Liver (tissue), 9 donors: ENCODE results near the gene CTDSP2. TPM values are rescaled to one million over a fixed set of nuclear protein-coding genes. Genes with fewer than 3 reads are reported as not detected.
"Not testable (repeated sequence)": the region's sequence is repeated elsewhere in the genome, so short reads cannot be mapped to it uniquely, and the experiment has no call there.

Source experiments
- DNase-seq: peaks from one replicate; pipeline ENCODE4 v3.0.0-alpha.2; 2017; ENCODE audit warnings: low spot score
- H3K27ac ChIP-seq, 2 donors: one replicate each; pipeline ENCODE4 v1.7.0; 2013; ENCODE audit warnings: inconsistent platforms in 2 of 2, low read length in 2 of 2, control low read depth in 1 of 2, low read depth in 1 of 2, mild to moderate bottlenecking in 1 of 2
- H3K27me3 ChIP-seq, 4 donors: one replicate each; pipeline versions ENCODE4 v1.6.1 to v1.7.0; 2013; ENCODE audit warnings: low read length in 3 of 4, inconsistent platforms in 1 of 4, mild to moderate bottlenecking in 1 of 4, moderate library complexity in 1 of 4; ENCODE audit not compliant: control insufficient read depth in 4 of 4, insufficient read depth in 4 of 4
- H3K36me3 ChIP-seq, 4 donors: one replicate each; pipeline versions ENCODE4 v1.6.1 to v1.7.0; 2013; ENCODE audit warnings: low read length in 3 of 4, mild to moderate bottlenecking in 3 of 4, low read depth in 1 of 4, moderate library complexity in 1 of 4; ENCODE audit not compliant: control insufficient read depth in 4 of 4, insufficient read depth in 3 of 4
- H3K4me1 ChIP-seq, 4 donors: one replicate each; pipeline versions ENCODE4 v1.6.1 to v1.7.0; 2013; ENCODE audit warnings: low read length in 3 of 4, mild to moderate bottlenecking in 3 of 4, moderate library complexity in 1 of 4; ENCODE audit not compliant: control insufficient read depth in 4 of 4, insufficient read depth in 4 of 4
- H3K4me3 ChIP-seq, 3 donors: one replicate each; pipeline versions ENCODE4 v1.6.1 to v1.7.0; 2013; ENCODE audit warnings: low read length in 3 of 3, control low read depth in 1 of 3, low read depth in 1 of 3, mild to moderate bottlenecking in 1 of 3
- H3K9ac ChIP-seq, 2 donors: one replicate each; pipeline ENCODE4 v1.7.0; 2013; ENCODE audit warnings: low read length in 2 of 2, mild to moderate bottlenecking in 2 of 2, moderate library complexity in 2 of 2, control low read depth in 1 of 2, low read depth in 1 of 2
- H3K9me3 ChIP-seq, 4 donors: one replicate each; pipeline versions ENCODE4 v1.6.1 to v1.7.0; 2013; ENCODE audit warnings: low read length in 3 of 4; ENCODE audit not compliant: control insufficient read depth in 4 of 4
- ATF3 ChIP-seq: IDR thresholded peaks from 2 replicates; pipeline ENCODE4 v1.6.1; 2016; ENCODE audit warnings: antibody characterized with exemption
- CTCF ChIP-seq: fragments of 150-350 bp; IDR thresholded peaks from 2 replicates; pipeline ENCODE4 v1.5.1; 2017; ENCODE audit warnings: improper control_type of control experiment, low read depth, low read length; ENCODE audit not compliant: missing input control
- FOXA1 ChIP-seq: IDR thresholded peaks from 2 replicates; pipeline ENCODE4 v1.6.1; 2016; ENCODE audit warnings: antibody characterized with exemption
- FOXA2 ChIP-seq: IDR thresholded peaks from 2 replicates; pipeline ENCODE4 v1.6.1; 2016; ENCODE audit warnings: antibody characterized with exemption
- GABPA ChIP-seq, 2 donors: IDR thresholded peaks in 1 of 2; conservative IDR thresholded peaks in 1 of 2; 2 replicates each; pipeline ENCODE4 v1.6.1; 2016; ENCODE audit warnings: antibody characterized with exemption in 2 of 2, mild to moderate bottlenecking in 1 of 2, moderate library complexity in 1 of 2
- HNF4G ChIP-seq: IDR thresholded peaks from 2 replicates; pipeline ENCODE4 v1.6.1; 2016; ENCODE audit warnings: antibody characterized with exemption
- NR2F2 ChIP-seq: IDR thresholded peaks from 2 replicates; pipeline ENCODE4 v1.6.1; 2016; ENCODE audit warnings: antibody characterized with exemption
- RAD21 ChIP-seq, 2 donors: IDR thresholded peaks; 2 replicates each; pipeline ENCODE4 v1.6.1; 2016; ENCODE audit warnings: antibody characterized with exemption in 2 of 2, mild to moderate bottlenecking in 2 of 2
- REST ChIP-seq: IDR thresholded peaks from 2 replicates; pipeline ENCODE4 v1.6.1; 2016; ENCODE audit warnings: antibody characterized with exemption, mild to moderate bottlenecking
- SP1 ChIP-seq: IDR thresholded peaks from 2 replicates; pipeline ENCODE4 v1.6.1; 2018; ENCODE audit warnings: antibody characterized with exemption, mild to moderate bottlenecking
- YY1 ChIP-seq: IDR thresholded peaks from 2 replicates; pipeline ENCODE4 v1.6.1; 2016; ENCODE audit warnings: antibody characterized with exemption, mild to moderate bottlenecking
- ZBTB33 ChIP-seq: IDR thresholded peaks from 2 replicates; pipeline ENCODE4 v1.6.1; 2016; ENCODE audit warnings: antibody characterized with exemption
- WGBS: extraction: QIAGEN DNeasy Blood & Tissue Kit; methylation state at CpG from one replicate; pipeline ENCODE4 v1.1.7; 2013; 5-methylcytosine and 5-hydroxymethylcytosine counted together
- polyA plus RNA-seq, 2 donors: library from polyadenylated mRNA; stranded (reverse) in 1 of 2; unstranded in 1 of 2; fragments of 200-250 nt in 1 of 2; fragments of >200 nt in 1 of 2; fragmentation: Nextera tagmentation in 1 of 2; extraction: Ambion mirVana in 1 of 2; gene quantifications; one replicate each; pipeline versions ENCODE4 v1.2.1 to v1.2.3, GENCODE V29; 2013 to 2015
- total RNA-seq, 2 donors: library from RNA; depleted of rRNA; stranded (reverse); fragments of >200 nt; gene quantifications; one replicate each; pipeline ENCODE4 v1.2.3, GENCODE V29; 2014
- donor health status: healthy.
- donor health status: healthy.
- donor health status: healthy.
- donor health status: healthy.
- donor health status: healthy.

Gene CTDSP2
- total and polyA plus RNA-seq, 4 donors, result 20.1 to 60.9 (median 43.7) TPM

GRCh38 chr12:57849447-57849846 is 2.9 kb upstream of the CTDSP2 start:
- 95% methylated on average over 3 of the region's 3 CpGs for WGBS
- H3K9ac ChIP-seq, H3K27ac ChIP-seq, H3K36me3 ChIP-seq, DNase-seq, H3K4me3 ChIP-seq, H3K9me3 ChIP-seq, H3K27me3 ChIP-seq: not testable (repeated sequence)
- peaks cover 6 to 17% (median 8%) of the 10 kb centered on the region in 4 donors for H3K4me1 ChIP-seq

- Histone ChIP-seq H3K27ac (no peak overlapping the region), H3K9ac (no peak overlapping the region), H3K27me3 (no peaks in the 10 kb centered on the region), H3K36me3 (no peaks in the 10 kb centered on the region), H3K4me3 (no peak overlapping the region), H3K9me3 (no peaks in the 10 kb centered on the region), H3K4me1 (peaks cover 9 to 21% (median 11%) of the 10 kb centered on the region in 4 donors)
- no peak for TF ChIP-seq FOXA1
- TF ChIP-seq REST, result no peak
- no peak for TF ChIP-seq ATF3
- no peak for TF ChIP-seq HNF4G
- TF ChIP-seq SP1, result no peak
- TF ChIP-seq GABPA (IDR thresholded peaks at IDR 0.05 in 1 of 2, conservative IDR thresholded peaks at IDR 0.05 in 1 of 2), result no peak
- no peak for TF ChIP-seq RAD21 (IDR thresholded peaks at IDR 0.05)
- no peak for TF ChIP-seq ZBTB33
- TF ChIP-seq YY1, result no peak
- TF ChIP-seq CTCF, result no peak
- TF ChIP-seq FOXA2, result no peak
- TF ChIP-seq NR2F2, result no peak
- no peak for DNase-seq
- WGBS, result 80% methylated on average over 2 of the region's 2 CpGs
Measured at GRCh38 chr12:57849035-57849434, 2.5 kb upstream of the CTDSP2 start.
